HUES64 (cell line): ENCODE data around the gene LRRFIP1.

ENCODE experiments used
- H3K27ac ChIP-seq: 2 replicates; pipeline ENCODE4 v1.7.0; 2013; ENCODE audit warnings: low read depth, low read length, inconsistent platforms
- H3K27me3 ChIP-seq: 2 replicates; pipeline ENCODE4 v1.6.1; 2013; ENCODE audit warnings: mild to moderate bottlenecking, low read length; ENCODE audit not compliant: insufficient read depth
- H3K36me3 ChIP-seq: 2 replicates; pipeline ENCODE4 v1.6.1; 2013; ENCODE audit warnings: mild to moderate bottlenecking, low read length; ENCODE audit not compliant: insufficient read depth
- H3K4me1 ChIP-seq: 2 replicates; pipeline ENCODE4 v1.6.1; 2013; ENCODE audit warnings: mild to moderate bottlenecking, low read length, moderate library complexity; ENCODE audit not compliant: insufficient read depth
- H3K4me3 ChIP-seq: 2 replicates; pipeline ENCODE4 v1.5.1; 2013; ENCODE audit warnings: mild to moderate bottlenecking, low read length, moderate library complexity
- H3K9ac ChIP-seq: 2 replicates; pipeline ENCODE4 v1.6.1; 2013; ENCODE audit warnings: mild to moderate bottlenecking, low read depth, low read length
- H3K9me3 ChIP-seq: 2 replicates; pipeline ENCODE4 v1.6.1; 2013; ENCODE audit warnings: low read depth, low read length; ENCODE audit not compliant: insufficient read depth
- WGBS: fragments of 150-250, 120-280 bp; methylation state at CpG from one replicate; pipeline ENCODE4 v1.1.7; 2013; ENCODE audit warnings: missing lambda C conversion rate; 5-methylcytosine and 5-hydroxymethylcytosine counted together

LRRFIP1 gene

GRCh38 chr2:237806334-237806733 lies 178.9 kb downstream of the LRRFIP1 start:
- 79% methylated on average over 2 of the region's 2 CpGs for WGBS
- Histone ChIP-seq H3K36me3 (no peaks in the 10 kb centered on the region), H3K27ac (no peak overlapping the region)

DNA sequence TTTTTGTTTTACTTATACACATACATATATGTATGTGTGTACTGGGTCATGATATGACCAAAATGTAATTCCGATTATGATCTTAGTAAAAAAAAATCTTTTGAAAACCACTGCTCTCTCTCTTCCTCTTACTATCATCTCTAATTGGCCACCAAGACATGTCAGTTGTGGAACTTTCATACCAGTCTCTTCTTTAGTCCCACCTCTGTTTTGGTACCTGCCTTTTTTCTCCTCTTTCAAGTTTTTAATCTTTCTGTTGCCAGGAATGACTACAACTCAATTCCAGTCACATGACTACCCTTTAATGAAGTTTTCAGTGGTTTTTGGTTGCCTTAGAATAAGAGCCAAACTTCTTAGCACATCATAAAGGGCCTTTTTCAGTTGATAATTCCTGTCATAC lies 188.2 kb downstream of the LRRFIP1 start:
- no peaks in the 10 kb centered on the region for H3K4me1 ChIP-seq
- 100% methylated on average over 1 of the region's 1 CpG for WGBS

More at GRCh38 chr2:237806334-237806733, 178.9 kb downstream of the LRRFIP1 start:
- Histone ChIP-seq H3K4me1 (no peaks in the 10 kb centered on the region), H3K9me3 (no peaks in the 10 kb centered on the region), H3K27me3 (no peaks in the 10 kb centered on the region), H3K4me3 (no peak overlapping the region), H3K9ac (no peak overlapping the region)

GRCh38 chr2:237816531-237816930 lies 189.1 kb downstream of the LRRFIP1 start:
- Histone ChIP-seq H3K4me1 (no peaks in the 10 kb centered on the region), H3K27ac (no peak overlapping the region), H3K4me3 (no peak overlapping the region), H3K36me3 (no peaks in the 10 kb centered on the region), H3K27me3 (peaks cover 5% of the 10 kb centered on the region; the same call in 1 of the 2 replicates), H3K9ac (no peak overlapping the region), H3K9me3 (no peaks in the 10 kb centered on the region)
- WGBS, result 70% methylated on average over 1 of the region's 1 CpG

More for the DNA sequence above, 188.2 kb downstream of the LRRFIP1 start:
- H3K27me3 ChIP-seq, result peaks cover 5% of the 10 kb centered on the region; the same call in 1 of the 2 replicates
- no peak overlapping the region for H3K27ac ChIP-seq
- H3K36me3 ChIP-seq, result no peaks in the 10 kb centered on the region
- no peak overlapping the region for H3K9ac ChIP-seq
- no peak overlapping the region for H3K4me3 ChIP-seq
- H3K9me3 ChIP-seq, result no peaks in the 10 kb centered on the region

DNA sequence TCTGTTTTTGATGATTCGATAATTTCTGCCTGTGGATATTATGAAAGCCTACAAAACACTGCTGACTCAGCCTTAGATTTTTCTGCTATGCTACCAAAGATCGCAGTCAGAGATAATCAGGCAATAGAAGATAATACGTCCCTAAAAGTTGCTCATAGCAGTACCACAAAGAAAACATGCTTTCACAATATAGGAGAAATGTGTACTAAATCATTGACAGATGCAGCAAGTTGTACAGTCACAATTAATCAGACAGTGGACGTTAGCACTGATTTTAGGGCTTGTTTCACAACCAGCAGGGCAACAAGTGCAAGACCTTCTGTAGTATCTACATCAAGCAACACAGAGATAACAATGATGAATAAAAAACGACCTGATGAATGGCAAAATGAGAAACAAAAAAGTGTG lies 190.7 kb downstream of the LRRFIP1 start:
- Histone ChIP-seq H3K4me3 (no peak overlapping the region), H3K4me1 (no peaks in the 10 kb centered on the region), H3K27me3 (peaks cover 5% of the 10 kb centered on the region; the same call in 1 of the 2 replicates), H3K27ac (no peak overlapping the region), H3K9ac (no peak overlapping the region), H3K36me3 (no peaks in the 10 kb centered on the region), H3K9me3 (no peaks in the 10 kb centered on the region)
- 87% methylated on average over 5 of the region's 5 CpGs for WGBS

DNA sequence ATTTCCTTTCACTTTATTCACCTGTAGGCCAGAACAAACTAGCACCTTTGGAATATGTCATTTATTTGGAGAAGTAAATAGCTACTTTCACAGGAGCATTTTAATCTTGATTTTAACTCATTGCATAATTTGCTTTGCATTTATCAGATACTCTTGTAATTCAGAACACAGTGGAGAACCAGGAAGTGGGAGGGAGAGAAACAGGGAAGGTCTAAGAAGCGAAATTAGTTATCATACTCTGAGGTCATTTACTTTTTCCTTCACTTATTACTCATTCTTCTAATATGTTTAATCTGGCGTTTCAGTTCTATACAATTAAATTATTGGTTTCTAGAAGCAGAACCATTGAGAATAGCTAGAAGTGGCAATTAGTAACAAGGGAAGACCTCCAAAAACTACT lies 191.8 kb downstream of the LRRFIP1 start:
- WGBS, result no CpG with 5 or more reads among the region's 2 CpGs
- Histone ChIP-seq H3K27me3 (peaks cover 5% of the 10 kb centered on the region; the same call in 1 of the 2 replicates), H3K4me1 (no peaks in the 10 kb centered on the region), H3K4me3 (no peak overlapping the region), H3K9me3 (no peaks in the 10 kb centered on the region), H3K36me3 (no peaks in the 10 kb centered on the region), H3K27ac (no peak overlapping the region), H3K9ac (no peak overlapping the region)

DNA sequence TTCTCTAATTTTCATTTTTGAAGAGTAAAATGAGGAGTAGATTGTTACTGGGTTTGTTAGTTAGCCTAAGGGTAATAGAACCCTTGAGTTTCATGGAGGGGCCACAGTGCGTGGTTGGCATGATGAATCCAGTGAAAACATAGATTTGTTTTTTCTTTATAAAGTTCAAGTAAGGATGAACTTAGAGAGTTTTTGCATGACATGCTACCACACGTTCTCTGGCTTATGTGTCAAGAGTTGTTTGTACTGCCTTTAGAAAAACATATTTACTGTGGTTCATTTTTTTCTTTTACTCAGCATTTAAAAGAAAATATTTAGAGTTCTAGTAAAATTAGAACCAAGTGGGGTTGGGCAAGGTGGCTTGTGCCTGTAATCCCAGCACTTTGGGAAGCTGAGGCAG lies 193.0 kb downstream of the LRRFIP1 start:
- no peak overlapping the region for H3K27ac ChIP-seq
- H3K9me3 ChIP-seq, result no peaks in the 10 kb centered on the region
- H3K27me3 ChIP-seq, result peaks cover 5% of the 10 kb centered on the region; the same call in 1 of the 2 replicates
- H3K4me3 ChIP-seq, result no peak overlapping the region
- H3K9ac ChIP-seq, result no peak overlapping the region
- no peaks in the 10 kb centered on the region for H3K36me3 ChIP-seq
- H3K4me1 ChIP-seq, result no peaks in the 10 kb centered on the region
- 97% methylated on average over 2 of the region's 2 CpGs for WGBS

DNA sequence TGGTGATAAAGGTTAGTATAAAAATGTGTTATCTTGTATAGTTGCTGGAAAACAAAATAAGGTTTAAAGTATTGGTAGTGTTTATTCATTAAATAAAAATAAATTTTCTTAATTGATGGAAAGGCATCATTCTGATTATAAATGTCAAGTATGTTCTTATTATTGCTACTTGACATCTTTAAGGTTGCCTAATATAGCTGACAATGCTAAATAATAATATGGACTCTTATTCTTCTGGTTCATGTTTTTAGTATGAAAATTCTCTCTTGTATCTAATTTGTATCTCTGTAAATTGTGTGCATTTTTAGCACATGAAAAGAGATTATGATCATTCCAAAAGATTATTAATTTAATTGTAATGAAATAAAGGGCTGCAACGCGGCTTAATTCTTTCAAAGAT lies 196.2 kb downstream of the LRRFIP1 start:
- Histone ChIP-seq H3K9me3 (no peaks in the 10 kb centered on the region), H3K36me3 (no peaks in the 10 kb centered on the region), H3K4me3 (no peak overlapping the region), H3K27ac (no peak overlapping the region), H3K9ac (no peak overlapping the region), H3K27me3 (no peaks in the 10 kb centered on the region), H3K4me1 (no peaks in the 10 kb centered on the region)
- no CpG with 5 or more reads among the region's 2 CpGs for WGBS

- no peaks in the 10 kb centered on the region for H3K9me3 ChIP-seq
- 94% methylated on average over 6 of the region's 6 CpGs for WGBS
These were observed 196.7 kb downstream of the LRRFIP1 start for GRCh38 chr2:237824085-237824484.

GRCh38 chr2:237827421-237827987 lies 200.1 kb downstream of the LRRFIP1 start:
- Histone ChIP-seq H3K36me3 (no peaks in the 10 kb centered on the region), H3K4me1 (no peaks in the 10 kb centered on the region), H3K27ac (no peak overlapping the region), H3K4me3 (no peak overlapping the region), H3K9ac (no peak overlapping the region), H3K27me3 (no peaks in the 10 kb centered on the region), H3K9me3 (no peaks in the 10 kb centered on the region)
- 94% methylated on average over 2 of the region's 3 CpGs for WGBS

More at GRCh38 chr2:237824085-237824484, 196.7 kb downstream of the LRRFIP1 start:
- H3K27me3 ChIP-seq, result no peaks in the 10 kb centered on the region
- H3K9ac ChIP-seq, result no peak overlapping the region
- no peaks in the 10 kb centered on the region for H3K36me3 ChIP-seq
- no peak overlapping the region for H3K27ac ChIP-seq
- no peaks in the 10 kb centered on the region for H3K4me1 ChIP-seq
- H3K4me3 ChIP-seq, result no peak overlapping the region
